Embryonic facial prominence (tissue), 1 donor: ENCODE data around the gene STC2.

ENCODE experiments used
- DNase-seq: peaks from one replicate; pipeline ENCODE4 v3.0.0-alpha.2; 2016; ENCODE audit errors: extremely low spot score

STC2 gene

GRCh38 chr5:173314166-173314952 lies 13.9 kb downstream of the STC2 start:
- no peak for DNase-seq

GRCh38 chr5:173313351-173313801 lies 14.8 kb downstream of the STC2 start:
- no peak for DNase-seq

GRCh38 chr5:173312821-173313220 lies 15.4 kb downstream of the STC2 start:
- no peak for DNase-seq

GRCh38 chr5:173311818-173312585 lies 16.2 kb downstream of the STC2 start:
- DNase-seq: no peak

- no peak for DNase-seq
These were observed 17.1 kb downstream of the STC2 start for GRCh38 chr5:173310861-173311785.

GRCh38 chr5:173310218-173310769 lies 17.9 kb downstream of the STC2 start:
- DNase-seq: no peak

GRCh38 chr5:173309731-173310130 lies 18.5 kb downstream of the STC2 start:
- DNase-seq: no peak

GRCh38 chr5:173308226-173308625 lies 20.0 kb downstream of the STC2 start:
- no peak for DNase-seq

- no peak for DNase-seq
These were observed 20.5 kb downstream of the STC2 start for GRCh38 chr5:173307695-173308094.

- DNase-seq: no peak
These were observed 21.5 kb downstream of the STC2 start for GRCh38 chr5:173306695-173307094.

GRCh38 chr5:173304591-173304988 lies 23.6 kb downstream of the STC2 start:
- no peak for DNase-seq

GRCh38 chr5:173303878-173304590 lies 24.2 kb downstream of the STC2 start:
- DNase-seq: no peak

GRCh38 chr5:173302546-173303155 lies 25.6 kb downstream of the STC2 start:
- DNase-seq: no peak

GRCh38 chr5:173301695-173302545 lies 26.3 kb downstream of the STC2 start:
- no peak for DNase-seq

- no peak for DNase-seq
These were observed 27.7 kb downstream of the STC2 start for GRCh38 chr5:173300389-173301047.

- DNase-seq: no peak
These were observed 28.4 kb downstream of the STC2 start for GRCh38 chr5:173299820-173300219.

GRCh38 chr5:173298213-173298926 lies 29.8 kb downstream of the STC2 start:
- DNase-seq: no peak

GRCh38 chr5:173297813-173298212 lies 30.4 kb downstream of the STC2 start:
- no peak for DNase-seq
